RWPE1 (cell line): ENCODE data around the gene KCNMA1.
A peak's percentile ranks its signal among the peaks of the same experiment; 100 is the strongest.

Experiments used
- CTCF ChIA-PET: fragments of 350-600 bp; sonication (Branson Sonifier 250); formaldehyde crosslinking; extraction: SDS; loops from one replicate; lab custom pipeline; 2021; lab: Yijun Ruan, JAX
- POLR2A ChIA-PET: fragments of 400-600 bp; formaldehyde crosslinking; extraction: SDS; loops from one replicate; lab custom pipeline; 2020; ENCODE audit warnings: antibody characterized with exemption; ENCODE audit not compliant: low non-redundant PET; lab: Yijun Ruan, JAX
- DNase-seq: peaks from one replicate; pipeline ENCODE4 v3.0.0; 2012; ENCODE audit warnings: low spot score
- H3K27ac ChIP-seq: fragments of 450-650 bp; 2 replicates; pipeline ENCODE4 v1.5.1; 2017
- TF ChIP-seq, protein P1 (sequence below): fragments of 450-650 bp; conservative IDR thresholded peaks from 2 replicates; pipeline ENCODE4 v1.5.1; 2017; ENCODE audit warnings: low read depth, mild to moderate bottlenecking

KCNMA1 gene

GRCh38 chr10:77182803-77183202 is 454.8 kb downstream of the KCNMA1 start:
- no peak for DNase-seq
- TF ChIP-seq, protein P1, sequence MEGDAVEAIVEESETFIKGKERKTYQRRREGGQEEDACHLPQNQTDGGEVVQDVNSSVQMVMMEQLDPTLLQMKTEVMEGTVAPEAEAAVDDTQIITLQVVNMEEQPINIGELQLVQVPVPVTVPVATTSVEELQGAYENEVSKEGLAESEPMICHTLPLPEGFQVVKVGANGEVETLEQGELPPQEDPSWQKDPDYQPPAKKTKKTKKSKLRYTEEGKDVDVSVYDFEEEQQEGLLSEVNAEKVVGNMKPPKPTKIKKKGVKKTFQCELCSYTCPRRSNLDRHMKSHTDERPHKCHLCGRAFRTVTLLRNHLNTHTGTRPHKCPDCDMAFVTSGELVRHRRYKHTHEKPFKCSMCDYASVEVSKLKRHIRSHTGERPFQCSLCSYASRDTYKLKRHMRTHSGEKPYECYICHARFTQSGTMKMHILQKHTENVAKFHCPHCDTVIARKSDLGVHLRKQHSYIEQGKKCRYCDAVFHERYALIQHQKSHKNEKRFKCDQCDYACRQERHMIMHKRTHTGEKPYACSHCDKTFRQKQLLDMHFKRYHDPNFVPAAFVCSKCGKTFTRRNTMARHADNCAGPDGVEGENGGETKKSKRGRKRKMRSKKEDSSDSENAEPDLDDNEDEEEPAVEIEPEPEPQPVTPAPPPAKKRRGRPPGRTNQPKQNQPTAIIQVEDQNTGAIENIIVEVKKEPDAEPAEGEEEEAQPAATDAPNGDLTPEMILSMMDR = no peak
- CTCF ChIA-PET = interaction anchor here (1.5 kb wide), 1 partner anchor 9 kb away, joined by 5 read pairs; no protein-coding TSS in a partner anchor
- no peak overlapping the region for H3K27ac ChIP-seq
- POLR2A ChIA-PET = no interaction called here

- H3K27ac ChIP-seq = no peak overlapping the region
- CTCF ChIA-PET = no interaction called here
- TF ChIP-seq, protein P1 = no peak
- DNase-seq = no peak
- POLR2A ChIA-PET = no interaction called here
Measured at GRCh38 chr10:77180794-77181193, 456.8 kb downstream of the KCNMA1 start.

DNA sequence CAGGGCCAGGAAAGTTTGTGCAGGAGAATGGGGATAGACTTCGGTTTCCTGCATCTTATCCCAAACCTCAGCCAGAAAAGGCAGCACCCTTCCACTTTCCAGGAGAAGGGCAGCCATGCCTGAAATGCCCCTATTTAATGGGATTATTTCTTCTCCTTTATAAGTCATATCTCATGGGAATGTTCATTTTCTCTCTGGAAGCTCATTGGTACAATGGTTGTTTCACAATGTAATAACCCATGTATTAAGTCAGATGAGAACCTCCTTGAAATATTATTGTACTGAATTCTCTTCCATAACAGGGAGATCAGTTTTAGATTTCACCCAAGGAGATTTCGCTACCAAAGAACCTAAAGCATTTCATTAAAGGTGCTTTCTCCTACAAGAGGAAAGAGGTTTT is 457.5 kb downstream of the KCNMA1 start:
- peak overlapping the region; percentile 17; the same call in 1 of the 2 replicates for H3K27ac ChIP-seq
- CTCF ChIA-PET = no interaction called here
- POLR2A ChIA-PET = no interaction called here
- TF ChIP-seq, protein P1 = no peak
- DNase-seq = no peak

GRCh38 chr10:77179015-77179695 is 458.5 kb downstream of the KCNMA1 start:
- POLR2A ChIA-PET = no interaction called here
- peak; percentile 74 for DNase-seq
- CTCF ChIA-PET = interaction anchor here (0.5 to 0.7 kb wide), 2 partner anchors 370 to 426 kb away, joined by 3 to 4 read pairs; no protein-coding TSS in a partner anchor
- TF ChIP-seq, protein P1 = no peak
- H3K27ac ChIP-seq = peak overlapping the region; percentile 66

- TF ChIP-seq, protein P1 = no peak
- no peak overlapping the region for H3K27ac ChIP-seq
- ChIA-PET POLR2A (no interaction called here), CTCF (interaction anchor here (0.6 to 1.2 kb wide), 2 partner anchors 9 to 20 kb away, joined by 3 to 5 read pairs; no protein-coding TSS in a partner anchor)
- DNase-seq = no peak
Measured at GRCh38 chr10:77177589-77177988, 460.0 kb downstream of the KCNMA1 start.

GRCh38 chr10:77177161-77177560 is 460.4 kb downstream of the KCNMA1 start:
- DNase-seq = no peak
- CTCF ChIA-PET = interaction anchor here (0.6 to 1.2 kb wide), 2 partner anchors 9 to 20 kb away, joined by 3 to 5 read pairs; no protein-coding TSS in a partner anchor
- no peak overlapping the region for H3K27ac ChIP-seq
- TF ChIP-seq, protein P1 = no peak
- POLR2A ChIA-PET = no interaction called here
